ENCODE data around the gene TOMM6. TPM values are rescaled to one million over a fixed set of nuclear protein-coding genes. Genes with fewer than 3 reads are reported as not detected.
"Not testable (repeated sequence)": the region's sequence is repeated elsewhere in the genome, so short reads cannot be mapped to it uniquely, and the experiment has no call there.

TOMM6 gene
- total RNA-seq, 1 experiment from 2014 or later, result 192 TPM

DNA sequence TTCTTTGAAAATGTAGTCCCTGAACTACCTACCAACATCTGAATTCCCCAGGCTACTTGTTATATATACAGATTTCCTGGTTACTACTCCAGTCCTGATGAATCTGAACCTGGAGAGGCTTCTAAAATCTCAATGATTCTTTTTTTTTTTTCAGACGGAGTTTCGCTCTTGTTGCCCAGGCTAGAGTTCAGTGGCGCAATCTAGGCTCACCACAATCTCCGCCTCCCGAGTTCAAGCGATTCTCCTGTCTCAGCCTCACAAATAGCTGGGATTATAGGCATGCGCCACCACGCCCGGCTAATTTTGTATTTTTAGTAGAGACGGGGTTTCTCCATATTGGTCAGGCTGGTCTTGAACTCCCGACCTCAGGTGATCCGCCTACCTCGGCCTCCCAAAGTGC, 24.5 kb downstream of the TOMM6 start:
- not testable (repeated sequence) for H3K4me3 ChIP-seq; H3K9me3 ChIP-seq (replicated peaks); H3K27ac ChIP-seq; DNase-seq (ENCODE audit: low read depth in 1 of 2, low spot score in 2 of 2); H3K4me1 ChIP-seq (replicated peaks); H3K27me3 ChIP-seq (replicated peaks); H3K36me3 ChIP-seq

- H3K9me3 ChIP-seq (replicated peaks), result no peaks in the 10 kb centered on the region
- no peaks in the 10 kb centered on the region for H3K27me3 ChIP-seq (replicated peaks)
- no peaks in the 10 kb centered on the region; the same call in 1 of the 2 replicates for H3K36me3 ChIP-seq
- H3K4me1 ChIP-seq (replicated peaks), result no peaks in the 10 kb centered on the region
- no peak overlapping the region for H3K4me3 ChIP-seq
- DNase-seq (ENCODE audit: low read depth in 1 of 2, low spot score in 2 of 2), result no peak
- H3K27ac ChIP-seq, result no peak overlapping the region
Observed at GRCh38 chr6:41813469-41813868, 26.0 kb downstream of the TOMM6 start.

DNA sequence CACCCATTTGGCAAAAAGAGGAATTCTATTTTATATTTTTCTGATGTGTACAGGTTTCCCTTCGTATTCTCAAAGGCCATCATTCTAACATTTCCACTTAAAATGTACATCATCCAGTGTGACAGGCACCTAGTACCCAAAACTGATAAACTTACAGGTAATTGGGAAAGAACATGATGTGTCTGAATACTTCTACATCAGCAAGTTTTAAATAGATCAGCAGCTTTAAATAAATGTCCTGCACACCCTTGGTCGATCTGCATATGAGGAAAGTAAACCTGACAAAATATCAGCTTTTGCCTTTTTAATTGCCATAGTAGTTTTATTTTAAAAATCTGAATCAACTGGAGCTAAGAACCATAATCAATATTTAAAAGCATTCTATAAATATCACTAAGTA, 26.5 kb downstream of the TOMM6 start:
- Histone ChIP-seq H3K9me3 (replicated peaks) (no peaks in the 10 kb centered on the region), H3K36me3 (no peaks in the 10 kb centered on the region; the same call in 1 of the 2 replicates), H3K4me1 (replicated peaks) (no peaks in the 10 kb centered on the region), H3K27me3 (replicated peaks) (no peaks in the 10 kb centered on the region), H3K4me3 (no peak overlapping the region), H3K27ac (no peak overlapping the region)
- DNase-seq (ENCODE audit: low read depth in 1 of 2, low spot score in 2 of 2), result no peak

GRCh38 chr6:41814629-41815028, 27.1 kb downstream of the TOMM6 start:
- DNase-seq (ENCODE audit: low read depth in 1 of 2, low spot score in 2 of 2), result no peak
- Histone ChIP-seq H3K4me3 (no peak overlapping the region), H3K27ac (no peak overlapping the region), H3K4me1 (replicated peaks) (no peaks in the 10 kb centered on the region), H3K9me3 (replicated peaks) (no peaks in the 10 kb centered on the region), H3K27me3 (replicated peaks) (no peaks in the 10 kb centered on the region), H3K36me3 (no peaks in the 10 kb centered on the region; the same call in 1 of the 2 replicates)

DNA sequence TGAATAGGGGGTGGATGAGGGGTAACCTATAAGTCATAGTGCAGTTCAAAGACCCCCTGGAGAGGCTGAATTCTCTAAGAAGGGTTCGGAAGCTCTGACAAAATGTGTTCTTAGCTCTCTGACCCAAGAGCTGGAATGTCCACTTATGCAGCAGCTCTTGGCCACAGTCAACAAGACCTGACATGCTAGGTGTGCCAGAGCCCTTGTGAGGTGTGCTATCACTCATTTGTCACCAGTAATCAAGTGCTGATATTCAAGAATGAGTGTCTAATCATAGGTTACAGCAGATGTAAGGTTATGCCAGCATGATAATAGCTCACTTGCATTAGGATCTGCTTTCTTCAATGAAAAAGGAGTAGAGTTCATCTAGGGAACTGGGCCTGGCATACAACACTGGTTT, 28.1 kb downstream of the TOMM6 start:
- Histone ChIP-seq H3K36me3 (no peaks in the 10 kb centered on the region; the same call in 1 of the 2 replicates), H3K27me3 (replicated peaks) (no peaks in the 10 kb centered on the region), H3K27ac (no peak overlapping the region), H3K9me3 (replicated peaks) (no peaks in the 10 kb centered on the region), H3K4me3 (no peak overlapping the region), H3K4me1 (replicated peaks) (no peaks in the 10 kb centered on the region)
- no peak for DNase-seq (ENCODE audit: low read depth in 1 of 2, low spot score in 2 of 2)

DNA sequence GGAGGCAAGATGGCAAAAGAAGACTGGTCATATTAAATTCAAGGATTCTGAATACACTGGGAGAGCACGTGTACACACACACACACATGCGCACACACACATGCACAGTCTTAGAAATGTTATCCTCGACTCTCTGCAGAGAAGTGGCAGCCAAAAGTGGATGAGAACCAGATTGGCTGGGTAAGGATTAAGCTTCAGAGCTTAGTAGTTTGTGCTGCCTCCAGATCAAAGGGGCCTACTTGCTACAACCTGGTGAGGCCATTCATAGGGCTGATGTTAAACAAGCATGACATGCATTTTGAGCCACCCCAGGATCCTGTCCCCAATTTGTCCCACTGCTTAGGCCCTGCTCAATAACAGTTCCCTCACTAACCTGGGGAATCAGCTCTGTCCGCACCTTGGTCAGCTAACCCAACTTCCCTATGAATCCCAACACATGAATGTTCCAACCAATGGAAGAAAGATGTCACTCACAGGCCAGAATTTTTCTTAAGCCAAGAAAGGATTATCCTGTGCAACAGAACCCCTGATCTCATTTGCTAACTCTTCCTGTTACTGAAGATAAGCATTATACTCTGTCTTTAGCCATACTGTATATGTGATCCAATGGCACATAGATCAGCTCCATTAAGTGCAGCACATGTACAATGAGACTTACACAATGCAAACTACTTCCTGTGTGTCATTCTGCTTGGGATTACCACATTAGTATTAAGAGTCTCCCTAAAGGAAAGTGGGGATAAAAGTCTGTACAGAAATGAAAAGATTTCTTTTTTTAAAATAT, 31.0 kb downstream of the TOMM6 start:
- H3K27ac ChIP-seq, result no peak overlapping the region
- no peaks in the 10 kb centered on the region for H3K9me3 ChIP-seq (replicated peaks)
- DNase-seq (ENCODE audit: low read depth in 1 of 2, low spot score in 2 of 2), result no peak
- H3K36me3 ChIP-seq, result no peaks in the 10 kb centered on the region; the same call in 1 of the 2 replicates
- H3K4me1 ChIP-seq (replicated peaks), result no peaks in the 10 kb centered on the region
- no peaks in the 10 kb centered on the region for H3K27me3 ChIP-seq (replicated peaks)
- no peak overlapping the region for H3K4me3 ChIP-seq

DNA sequence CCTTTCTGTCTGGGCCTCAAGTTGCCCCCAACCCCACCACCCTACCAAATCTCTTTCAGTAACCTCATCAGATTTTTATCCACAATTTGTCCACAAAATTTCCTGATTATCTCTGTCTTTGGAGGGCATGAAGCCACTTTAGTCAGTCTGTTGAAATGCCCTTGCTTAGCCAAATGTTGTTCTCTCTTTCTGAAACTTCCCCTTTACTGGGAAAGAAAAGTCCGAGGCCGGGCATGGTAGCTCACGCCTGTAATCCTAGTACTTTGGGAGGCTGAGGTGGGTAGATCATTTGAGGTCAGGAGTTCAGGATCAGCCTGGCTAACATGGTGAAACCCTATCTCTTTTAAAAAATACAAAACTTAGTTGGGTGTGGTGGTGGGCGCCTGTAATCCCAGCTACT, 33.8 kb downstream of the TOMM6 start:
- Histone ChIP-seq H3K9me3 (replicated peaks) (no peaks in the 10 kb centered on the region), H3K36me3 (no peaks in the 10 kb centered on the region), H3K27ac (no peak overlapping the region), H3K4me3 (no peak overlapping the region), H3K4me1 (replicated peaks) (no peaks in the 10 kb centered on the region), H3K27me3 (replicated peaks) (no peaks in the 10 kb centered on the region)
- no peak for DNase-seq (ENCODE audit: low read depth in 1 of 2, low spot score in 2 of 2)

- Histone ChIP-seq H3K4me3 (no peak overlapping the region), H3K36me3 (no peaks in the 10 kb centered on the region), H3K4me1 (replicated peaks) (no peaks in the 10 kb centered on the region), H3K9me3 (replicated peaks) (no peaks in the 10 kb centered on the region), H3K27me3 (replicated peaks) (no peaks in the 10 kb centered on the region), H3K27ac (no peak overlapping the region)
- no peak for DNase-seq (ENCODE audit: low read depth in 1 of 2, low spot score in 2 of 2)
Observed at GRCh38 chr6:41822021-41822420, 34.5 kb downstream of the TOMM6 start.

DNA sequence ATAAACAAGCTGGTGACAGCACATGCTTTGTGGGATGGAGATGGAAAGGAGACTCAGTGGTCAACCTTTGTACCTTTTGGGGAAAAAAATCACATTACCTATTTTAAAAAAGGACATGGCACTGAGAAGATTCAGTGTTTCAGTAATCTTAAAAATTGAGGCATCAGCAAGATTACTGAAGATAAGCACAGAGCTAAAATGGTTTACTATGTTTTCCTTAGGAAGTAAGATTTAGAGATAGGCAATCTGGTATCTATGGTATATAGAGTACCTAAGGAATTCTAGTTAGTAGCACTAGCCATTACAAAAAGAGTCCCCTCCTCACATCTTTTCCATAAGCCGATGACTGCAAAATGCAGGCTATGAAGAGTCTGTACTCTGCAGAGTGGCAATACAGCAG, 35.7 kb downstream of the TOMM6 start:
- H3K4me1 ChIP-seq (replicated peaks), result no peaks in the 10 kb centered on the region
- H3K9me3 ChIP-seq (replicated peaks), result no peaks in the 10 kb centered on the region
- H3K36me3 ChIP-seq, result no peaks in the 10 kb centered on the region
- no peaks in the 10 kb centered on the region for H3K27me3 ChIP-seq (replicated peaks)
- no peak overlapping the region for H3K27ac ChIP-seq
- no peak overlapping the region for H3K4me3 ChIP-seq
- DNase-seq (ENCODE audit: low read depth in 1 of 2, low spot score in 2 of 2), result no peak

DNA sequence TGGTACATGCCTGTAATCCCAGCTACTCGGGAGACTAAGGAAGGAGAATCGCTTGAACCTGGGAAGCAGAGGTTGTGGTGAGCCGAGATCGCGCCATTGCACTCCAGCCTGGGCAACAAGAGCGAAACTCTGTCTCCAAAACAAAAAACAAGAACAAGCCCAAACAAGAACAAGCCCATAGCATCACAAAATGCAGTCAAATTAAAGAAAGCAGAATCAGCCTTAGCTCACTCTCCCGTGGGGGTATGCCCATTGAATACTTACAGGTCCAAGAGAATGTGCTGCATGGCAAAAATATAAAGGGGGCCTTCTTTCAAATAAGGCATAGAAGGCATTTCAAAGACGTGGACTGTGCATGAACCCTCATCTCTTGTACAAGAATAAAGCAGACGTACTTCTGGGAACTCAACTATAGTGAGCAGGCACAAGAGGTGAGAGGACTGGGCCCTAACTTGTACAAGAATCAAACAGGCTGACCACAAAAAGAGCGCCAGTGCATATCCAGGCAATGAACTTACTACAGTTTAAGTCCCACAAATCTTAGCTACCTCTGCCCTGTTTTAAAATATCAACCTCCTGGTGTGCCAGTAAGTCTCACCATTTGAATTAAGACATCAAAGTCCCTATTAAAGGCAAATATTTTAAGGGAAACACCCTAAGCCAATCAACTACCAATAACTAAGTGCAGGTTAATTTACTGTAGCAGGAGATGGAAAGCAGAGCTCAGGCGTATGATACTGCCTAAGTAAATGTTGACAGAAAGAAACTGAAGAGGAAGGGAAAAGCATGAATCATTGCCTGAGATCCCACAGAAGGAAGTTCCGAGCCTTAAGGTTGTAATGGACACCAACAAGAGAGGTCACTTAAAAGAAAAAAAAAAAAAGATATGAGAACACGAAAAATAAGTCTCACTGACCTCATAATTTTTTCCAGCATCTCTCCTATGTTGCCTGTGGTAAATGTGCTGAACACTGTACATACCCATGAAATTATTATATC, 37.4 kb downstream of the TOMM6 start:
- H3K4me1 ChIP-seq (replicated peaks), result no peaks in the 10 kb centered on the region
- H3K36me3 ChIP-seq, result no peaks in the 10 kb centered on the region
- H3K9me3 ChIP-seq (replicated peaks), result no peaks in the 10 kb centered on the region
- H3K27ac ChIP-seq, result no peak overlapping the region
- no peak overlapping the region for H3K4me3 ChIP-seq
- DNase-seq (ENCODE audit: low read depth in 1 of 2, low spot score in 2 of 2), result no peak
- H3K27me3 ChIP-seq (replicated peaks), result no peaks in the 10 kb centered on the region

DNA sequence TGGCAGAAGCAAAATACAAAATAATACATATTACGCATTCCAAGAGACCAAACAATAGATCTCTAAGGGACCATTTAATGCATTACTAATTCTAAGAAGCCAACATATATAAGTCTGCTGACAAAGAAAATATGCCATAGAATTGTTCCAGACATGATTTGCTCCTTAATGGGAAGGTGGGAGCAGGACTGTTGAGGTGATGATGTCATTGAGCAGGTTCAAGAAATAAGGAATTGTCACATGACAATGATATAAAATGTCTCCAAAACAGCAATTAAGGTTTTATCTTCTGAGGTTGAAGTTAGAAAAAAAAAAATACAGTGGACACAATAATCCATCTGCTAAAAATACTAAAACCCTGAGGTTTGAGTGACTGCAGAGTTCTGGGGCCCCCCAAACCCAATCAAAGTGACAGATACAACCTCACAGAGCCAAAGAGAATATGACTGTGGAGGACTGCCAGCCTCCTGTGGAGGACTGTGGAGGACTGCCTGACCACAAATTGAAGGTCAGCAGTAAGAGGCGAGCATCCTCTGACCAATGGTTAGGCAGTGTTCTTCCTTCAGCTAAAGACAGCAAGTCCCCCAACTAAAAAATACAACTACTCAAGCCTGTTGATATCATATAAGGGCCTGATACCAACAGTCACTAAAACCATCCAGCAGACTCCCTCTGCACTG, 39.0 kb downstream of the TOMM6 start:
- H3K9me3 ChIP-seq (replicated peaks), result no peaks in the 10 kb centered on the region
- DNase-seq (ENCODE audit: low read depth in 1 of 2, low spot score in 2 of 2), result no peak
- H3K27me3 ChIP-seq (replicated peaks), result no peaks in the 10 kb centered on the region
- H3K27ac ChIP-seq, result no peak overlapping the region
- no peaks in the 10 kb centered on the region for H3K4me1 ChIP-seq (replicated peaks)
- H3K36me3 ChIP-seq, result no peaks in the 10 kb centered on the region
- no peak overlapping the region for H3K4me3 ChIP-seq

DNA sequence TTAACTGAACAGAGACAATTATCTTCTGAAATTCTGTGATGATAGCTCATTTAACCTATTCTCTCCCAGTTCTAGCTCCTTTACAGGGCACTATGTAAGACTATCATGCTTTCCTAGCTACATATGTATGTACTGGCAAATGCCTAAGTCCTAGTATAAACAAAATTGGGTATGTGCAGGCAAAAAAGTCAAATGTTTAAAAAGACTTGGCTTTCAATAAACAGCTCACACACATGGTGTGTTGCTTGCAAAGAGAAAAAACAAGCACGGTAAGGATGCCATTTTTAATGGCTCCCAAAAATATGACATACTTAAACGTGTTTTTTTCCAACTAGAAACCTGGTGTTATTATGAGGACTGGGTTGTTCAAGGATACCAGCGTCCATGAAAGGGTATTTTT, 44.8 kb downstream of the TOMM6 start:
- no peaks in the 10 kb centered on the region for H3K4me1 ChIP-seq (replicated peaks)
- no peaks in the 10 kb centered on the region for H3K9me3 ChIP-seq (replicated peaks)
- no peak overlapping the region for H3K4me3 ChIP-seq
- H3K36me3 ChIP-seq, result no peaks in the 10 kb centered on the region
- no peaks in the 10 kb centered on the region for H3K27me3 ChIP-seq (replicated peaks)
- no peak overlapping the region for H3K27ac ChIP-seq
- no peak for DNase-seq (ENCODE audit: low read depth in 1 of 2, low spot score in 2 of 2)

DNA sequence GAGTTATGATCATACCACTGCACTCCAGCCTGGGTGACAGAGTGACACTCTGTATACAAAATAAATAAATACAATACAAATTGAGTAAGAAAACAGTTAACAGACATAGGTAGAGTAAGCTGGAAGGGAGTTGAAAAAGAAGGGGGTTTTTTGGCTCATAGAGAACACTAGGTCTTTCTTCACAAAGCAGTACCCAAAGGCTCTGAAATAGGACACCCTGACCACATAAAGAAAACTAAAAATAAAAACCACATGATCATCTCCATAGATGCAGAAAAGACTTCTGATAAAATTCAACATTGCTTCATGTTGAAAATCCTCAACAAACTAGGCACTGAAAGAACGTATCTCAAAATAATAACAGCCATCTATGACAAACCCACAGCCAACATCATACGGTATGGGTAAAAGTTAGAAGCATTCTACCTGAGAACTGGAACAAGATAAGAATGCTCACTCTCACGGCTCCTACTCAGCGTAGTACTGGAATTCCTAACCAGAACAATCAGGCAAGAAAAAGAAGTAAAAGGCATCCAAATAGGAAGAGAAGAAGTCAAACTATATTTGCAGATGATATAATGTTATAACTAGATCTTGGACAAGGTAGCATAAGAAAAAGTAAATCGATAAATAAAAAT, 48.6 kb downstream of the TOMM6 start:
- no peak for DNase-seq (ENCODE audit: low read depth in 1 of 2, low spot score in 2 of 2)

More for the DNA sequence above, 48.6 kb downstream of the TOMM6 start:
- no peaks in the 10 kb centered on the region for H3K36me3 ChIP-seq
- H3K27ac ChIP-seq, result no peak overlapping the region
- H3K27me3 ChIP-seq (replicated peaks), result no peaks in the 10 kb centered on the region
- H3K4me1 ChIP-seq (replicated peaks), result no peaks in the 10 kb centered on the region
- no peaks in the 10 kb centered on the region for H3K9me3 ChIP-seq (replicated peaks)
- no peak overlapping the region for H3K4me3 ChIP-seq

Measured in SJSA1 (cell line).